Muscle layer of duodenum (tissue), 2 donors: Measurements from ENCODE around the gene RNF207.

Source experiments
- H3K27ac ChIP-seq: one replicate; pipeline ENCODE4 v1.7.0; 2013; ENCODE audit warnings: mild to moderate bottlenecking, low read length
- H3K27me3 ChIP-seq: one replicate; pipeline ENCODE4 v1.7.0; 2013; ENCODE audit warnings: low read depth, mild to moderate bottlenecking, control low read depth, low read length
- H3K36me3 ChIP-seq, 2 donors: one replicate each; pipeline ENCODE4 v1.7.0; 2013; ENCODE audit warnings: low read length in 2 of 2, control low read depth in 1 of 2, mild to moderate bottlenecking in 1 of 2; ENCODE audit not compliant: insufficient read depth in 2 of 2, control insufficient read depth in 1 of 2
- H3K4me1 ChIP-seq, 2 donors: one replicate each; pipeline ENCODE4 v1.7.0; 2013; ENCODE audit warnings: low read length in 2 of 2, mild to moderate bottlenecking in 2 of 2, control low read depth in 1 of 2, moderate library complexity in 1 of 2; ENCODE audit not compliant: insufficient read depth in 2 of 2, control insufficient read depth in 1 of 2
- H3K4me3 ChIP-seq, 2 donors: one replicate each; pipeline ENCODE4 v1.7.0; 2013; ENCODE audit warnings: low read length in 2 of 2, low read depth in 1 of 2, mild to moderate bottlenecking in 1 of 2
- H3K9me3 ChIP-seq, 2 donors: one replicate each; pipeline ENCODE4 v1.7.0; 2013; ENCODE audit warnings: low read length in 2 of 2, control low read depth in 1 of 2, mild to moderate bottlenecking in 1 of 2; ENCODE audit not compliant: control insufficient read depth in 1 of 2
- donor health status: healthy.

Gene RNF207

GRCh38 chr1:6241107-6241886, 35.4 kb downstream of the RNF207 start:
- H3K4me3 ChIP-seq = no peak overlapping the region
- peaks cover 39% of the 10 kb centered on the region for H3K27me3 ChIP-seq
- H3K36me3 ChIP-seq = no peaks in the 10 kb centered on the region
- H3K9me3 ChIP-seq = no peaks in the 10 kb centered on the region
- no peak overlapping the region for H3K27ac ChIP-seq
- H3K4me1 ChIP-seq = peaks cover 0 to 28% of the 10 kb centered on the region in 2 donors

GRCh38 chr1:6241887-6242740, 36.2 kb downstream of the RNF207 start:
- Histone ChIP-seq H3K4me3 (peak overlapping the region in 1 of 2 donors; percentile 49), H3K36me3 (no peaks in the 10 kb centered on the region), H3K27me3 (peaks cover 43% of the 10 kb centered on the region), H3K9me3 (no peaks in the 10 kb centered on the region), H3K4me1 (peaks cover 0 to 35% of the 10 kb centered on the region in 2 donors), H3K27ac (no peak overlapping the region)

- Histone ChIP-seq H3K27me3 (peaks cover 43% of the 10 kb centered on the region), H3K4me3 (no peak overlapping the region)
Measured at GRCh38 chr1:6243053-6243834, 37.3 kb downstream of the RNF207 start.

GRCh38 chr1:6243993-6244392, 38.1 kb downstream of the RNF207 start, which contains the start of gene HES3:
Gene HES3, plus strand, starts transcription at chr1:6244179. Its CDS starts 187 bp downstream, at chr1:6244366.
- Histone ChIP-seq H3K4me1 (peaks cover 0 to 38% of the 10 kb centered on the region in 2 donors), H3K9me3 (no peaks in the 10 kb centered on the region), H3K27ac (no peak within 1 kb of the TSS), H3K36me3 (no peaks in the 10 kb centered on the region), H3K4me3 (no peak within 1 kb of the TSS), H3K27me3 (peaks cover 48% of the 10 kb centered on the region)

More at GRCh38 chr1:6243053-6243834, 37.3 kb downstream of the RNF207 start:
- H3K36me3 ChIP-seq = no peaks in the 10 kb centered on the region
- peaks cover 0 to 35% of the 10 kb centered on the region in 2 donors for H3K4me1 ChIP-seq
- H3K9me3 ChIP-seq = no peaks in the 10 kb centered on the region
- H3K27ac ChIP-seq = no peak overlapping the region

GRCh38 chr1:6244401-6245049, 38.6 kb downstream of the RNF207 start:
- Histone ChIP-seq H3K9me3 (no peaks in the 10 kb centered on the region), H3K27ac (no peak overlapping the region), H3K4me1 (peaks cover 0 to 41% of the 10 kb centered on the region in 2 donors), H3K27me3 (peaks cover 48% of the 10 kb centered on the region), H3K36me3 (no peaks in the 10 kb centered on the region), H3K4me3 (no peak overlapping the region)

GRCh38 chr1:6245086-6245868, 39.4 kb downstream of the RNF207 start:
- no peak overlapping the region for H3K27ac ChIP-seq
- no peaks in the 10 kb centered on the region for H3K9me3 ChIP-seq
- peak overlapping the region in 1 of 2 donors; percentile 24 for H3K4me3 ChIP-seq
- no peaks in the 10 kb centered on the region for H3K36me3 ChIP-seq
- peaks cover 0 to 47% of the 10 kb centered on the region in 2 donors for H3K4me1 ChIP-seq
- H3K27me3 ChIP-seq = peaks cover 51% of the 10 kb centered on the region

GRCh38 chr1:6245869-6246496, 40.1 kb downstream of the RNF207 start:
- H3K4me3 ChIP-seq = no peak overlapping the region
- H3K27ac ChIP-seq = no peak overlapping the region
- H3K4me1 ChIP-seq = peaks cover 0 to 47% of the 10 kb centered on the region in 2 donors
- H3K36me3 ChIP-seq = no peaks in the 10 kb centered on the region
- no peaks in the 10 kb centered on the region for H3K9me3 ChIP-seq
- H3K27me3 ChIP-seq = peaks cover 46% of the 10 kb centered on the region

- no peaks in the 10 kb centered on the region for H3K36me3 ChIP-seq
- H3K4me1 ChIP-seq = peaks cover 0 to 40% of the 10 kb centered on the region in 2 donors
- H3K27me3 ChIP-seq = peaks cover 43% of the 10 kb centered on the region
- no peaks in the 10 kb centered on the region for H3K9me3 ChIP-seq
- H3K4me3 ChIP-seq = no peak overlapping the region
- H3K27ac ChIP-seq = no peak overlapping the region
Measured at GRCh38 chr1:6246497-6247467, 40.9 kb downstream of the RNF207 start.

- peaks cover 42% of the 10 kb centered on the region for H3K27me3 ChIP-seq
- no peak overlapping the region for H3K4me3 ChIP-seq
- H3K4me1 ChIP-seq = peaks cover 0 to 32% of the 10 kb centered on the region in 2 donors
- no peaks in the 10 kb centered on the region for H3K9me3 ChIP-seq
- H3K27ac ChIP-seq = no peak overlapping the region
- no peaks in the 10 kb centered on the region for H3K36me3 ChIP-seq
Measured at GRCh38 chr1:6247651-6248050, 41.7 kb downstream of the RNF207 start.
